Measurements from ENCODE around the gene IGBP1.
"Not testable (repeated sequence)": the region's sequence is repeated elsewhere in the genome, so short reads cannot be mapped to it uniquely, and the experiment has no call there.

The IGBP1 gene

GRCh38 chrX:70166601-70167590, 33.6 kb downstream of the IGBP1 start:
- peak; percentile 4 for DNase-seq (ENCODE audit: low read depth, low spot score)

GRCh38 chrX:70168238-70169188, 35.3 kb downstream of the IGBP1 start:
- DNase-seq (ENCODE audit: low read depth, low spot score), result peak; percentile 10

GRCh38 chrX:70169281-70169680, 36.0 kb downstream of the IGBP1 start:
- DNase-seq (ENCODE audit: low read depth, low spot score), result no peak

- DNase-seq (ENCODE audit: low read depth, low spot score), result no peak
Measured at GRCh38 chrX:70171624-70172023, 38.4 kb downstream of the IGBP1 start.

- no peak for DNase-seq (ENCODE audit: low read depth, low spot score)
Measured at GRCh38 chrX:70172221-70172620, 39.0 kb downstream of the IGBP1 start.

GRCh38 chrX:70172964-70173363, 39.7 kb downstream of the IGBP1 start:
- DNase-seq (ENCODE audit: low read depth, low spot score), result no peak

GRCh38 chrX:70174754-70175153, 41.5 kb downstream of the IGBP1 start:
- DNase-seq (ENCODE audit: low read depth, low spot score), result no peak

- DNase-seq (ENCODE audit: low read depth, low spot score), result no peak
Measured at GRCh38 chrX:70175338-70175737, 42.1 kb downstream of the IGBP1 start.

GRCh38 chrX:70176938-70177533, 43.8 kb downstream of the IGBP1 start, which contains the start of gene DGAT2L6:
Gene DGAT2L6, plus strand, starts transcription at chrX:70177483. Its CDS starts 100 bp downstream, at chrX:70177583.
- no peak for DNase-seq (ENCODE audit: low read depth, low spot score)

GRCh38 chrX:70183091-70183490, 49.8 kb downstream of the IGBP1 start:
- DNase-seq (ENCODE audit: low read depth, low spot score), result no peak

- no peak for DNase-seq (ENCODE audit: low read depth, low spot score)
Measured at GRCh38 chrX:70190225-70190624, 57.0 kb downstream of the IGBP1 start.

- no peak for DNase-seq (ENCODE audit: low read depth, low spot score)
Measured at GRCh38 chrX:70196961-70197720, 63.9 kb downstream of the IGBP1 start.

- DNase-seq (ENCODE audit: low read depth, low spot score), result no peak
Measured at GRCh38 chrX:70201732-70202131, 68.5 kb downstream of the IGBP1 start.

GRCh38 chrX:70208479-70208878, 75.2 kb downstream of the IGBP1 start:
- DNase-seq (ENCODE audit: low read depth, low spot score), result no peak

GRCh38 chrX:70209570-70209969, 76.3 kb downstream of the IGBP1 start:
- DNase-seq (ENCODE audit: low read depth, low spot score), result not testable (repeated sequence)

Measured in smooth muscle cell of the brain vasculature (primary cell).